K562 (cell line): ENCODE results near the gene UVRAG. TPM values are rescaled to one million over a fixed set of nuclear protein-coding genes. Genes with fewer than 3 reads are reported as not detected.

Source experiments
- polyA plus RNA-seq, 8 experiments: library from polyadenylated mRNA; depleted of rRNA in 4 of 8; stranded (reverse) in 5 of 8; unstranded in 3 of 8; fragments of >200 nt; fragmentation: Nextera tagmentation in 2 of 8; fragmentation: Illumina TruSeq in 1 of 8; extraction: Ambion mirVana in 2 of 8; extraction: Trizol in 1 of 8; gene quantifications; 2 replicates each; pipeline versions ENCODE4 v1.2.1 to v1.2.3, GENCODE V29; 2011 to 2014; ENCODE audit warnings: inconsistent platforms in 1 of 8, missing spikeins in 1 of 8
- small RNA-seq: library from RNA; depleted of rRNA; stranded (forward); fragments of <200 nt; gene quantifications from one replicate; pipeline ENCODE3, GENCODE V24; 2014
- total RNA-seq, 7 experiments: library from RNA; depleted of rRNA in 6 of 7; stranded (reverse); fragments of >200 nt in 6 of 7; fragmentation: Illumina TruSeq in 2 of 7; extraction: Trizol in 2 of 7; gene quantifications; 2 replicates each; pipeline versions ENCODE4 v1.2.1 to v1.2.3, GENCODE V29; 2011 to 2021; ENCODE audit warnings: low replicate concordance in 1 of 7

UVRAG gene
- total and polyA plus RNA-seq, 9 of the 15 experiments (the other 6 are each of a cell fraction or from before 2014, with no cell fraction given), result 3.1 to 17.8 (median 12.4) TPM

Small RNA genes within 50 kb of the gene (small RNA-seq; reads per million reads assigned to genes)
- not detected for gene RF00019
- gene RNA5SP344, result not detected

Other genes with a start within 250 kb of the UVRAG start
- gene MAP6, start 146.2 kb upstream of the UVRAG start, total RNA-seq (2014; rRNA removed), result not detected in 2 replicates
- not detected in 2 replicates for gene MAP6, start 146.2 kb upstream of the UVRAG start, total RNA-seq (2014; rRNA removed; fragmentation: Illumina TruSeq; extraction: Trizol)
- gene MAP6, start 146.2 kb upstream of the UVRAG start, total RNA-seq (2015; rRNA removed; fragmentation: Illumina TruSeq; extraction: Trizol), result not detected in 2 replicates
- 0.07 TPM in 1 of 2 replicates, not detected in the other for gene MAP6, start 146.2 kb upstream of the UVRAG start, total RNA-seq (2021)
- not detected in 2 replicates for gene MAP6, start 146.2 kb upstream of the UVRAG start, polyA plus RNA-seq (2011; rRNA removed)
- not detected in 2 replicates for gene MAP6, start 146.2 kb upstream of the UVRAG start, polyA plus RNA-seq (2014; fragmentation: Illumina TruSeq; extraction: Trizol)
- gene MAP6, start 146.2 kb upstream of the UVRAG start, polyA plus RNA-seq (2014; fragmentation: Nextera tagmentation; extraction: Ambion mirVana), result not detected
- not detected in 2 replicates for gene MAP6, start 146.2 kb upstream of the UVRAG start, polyA plus RNA-seq (2014; rRNA removed)
- 0.09 TPM in 1 of 2 replicates, not detected in the other for gene MOGAT2, start 97.4 kb upstream of the UVRAG start, total RNA-seq (2014; rRNA removed)
- not detected in 2 replicates for gene MOGAT2, start 97.4 kb upstream of the UVRAG start, total RNA-seq (2014; rRNA removed; fragmentation: Illumina TruSeq; extraction: Trizol)
- gene MOGAT2, start 97.4 kb upstream of the UVRAG start, total RNA-seq (2015; rRNA removed; fragmentation: Illumina TruSeq; extraction: Trizol), result not detected in 2 replicates
- gene MOGAT2, start 97.4 kb upstream of the UVRAG start, total RNA-seq (2021), result 0.09 TPM in 1 of 2 replicates, not detected in the other
- gene MOGAT2, start 97.4 kb upstream of the UVRAG start, polyA plus RNA-seq (2011; rRNA removed), result not detected in 2 replicates
- not detected in 2 replicates for gene MOGAT2, start 97.4 kb upstream of the UVRAG start, polyA plus RNA-seq (2014; fragmentation: Illumina TruSeq; extraction: Trizol)
- gene MOGAT2, start 97.4 kb upstream of the UVRAG start, polyA plus RNA-seq (2014; fragmentation: Nextera tagmentation; extraction: Ambion mirVana), result not detected
- not detected in 2 replicates for gene MOGAT2, start 97.4 kb upstream of the UVRAG start, polyA plus RNA-seq (2014; rRNA removed)
- gene DGAT2, start 46.4 kb upstream of the UVRAG start, total RNA-seq (2014; rRNA removed), result 2.0 and 2.5 TPM in 2 replicates
- 1.6 and 2.2 TPM in 2 replicates for gene DGAT2, start 46.4 kb upstream of the UVRAG start, total RNA-seq (2014; rRNA removed; fragmentation: Illumina TruSeq; extraction: Trizol)
- 1.6 and 1.7 TPM in 2 replicates for gene DGAT2, start 46.4 kb upstream of the UVRAG start, total RNA-seq (2015; rRNA removed; fragmentation: Illumina TruSeq; extraction: Trizol)
- 2.2 TPM in 2 replicates for gene DGAT2, start 46.4 kb upstream of the UVRAG start, total RNA-seq (2021)
- 1.8 TPM in 2 replicates for gene DGAT2, start 46.4 kb upstream of the UVRAG start, polyA plus RNA-seq (2011; rRNA removed)
- gene DGAT2, start 46.4 kb upstream of the UVRAG start, polyA plus RNA-seq (2014; fragmentation: Illumina TruSeq; extraction: Trizol), result 2.3 and 2.4 TPM in 2 replicates
- gene DGAT2, start 46.4 kb upstream of the UVRAG start, polyA plus RNA-seq (2014; fragmentation: Nextera tagmentation; extraction: Ambion mirVana), result under 1 TPM; 0.68 to 0.69 TPM
- 2.2 and 2.8 TPM in 2 replicates for gene DGAT2, start 46.4 kb upstream of the UVRAG start, polyA plus RNA-seq (2014; rRNA removed)